SK-N-MC (cell line): ENCODE data around the gene ATRN.
"Not testable (repeated sequence)": the region's sequence is repeated elsewhere in the genome, so short reads cannot be mapped to it uniquely, and the experiment has no call there.

Experiments
- DNase-seq: peaks from one replicate; pipeline ENCODE4 v3.0.0-alpha.2; 2011; ENCODE audit warnings: low read depth, low spot score
- H3K27ac ChIP-seq: fragments of 200-600 bp; sonication (generic); 2 replicates; pipeline ENCODE4 v1.5.1; 2016; ENCODE audit warnings: mixed run types
- H3K36me3 ChIP-seq: fragments of 200-600 bp; sonication (generic); 2 replicates; pipeline ENCODE4 v1.6.1; 2017; ENCODE audit warnings: antibody characterized with exemption, low read length, mixed read lengths; ENCODE audit not compliant: insufficient read depth
- H3K4me3 ChIP-seq: fragments of 200-600 bp; sonication (generic); 2 replicates; pipeline ENCODE4 v1.5.1; 2016
- H3K9ac ChIP-seq: fragments of 200-600 bp; sonication (generic); 2 replicates; pipeline ENCODE4 v1.8.0; 2017; ENCODE audit warnings: mixed run types, mixed read lengths; ENCODE audit not compliant: insufficient read length
- H3K9me3 ChIP-seq: fragments of 200-600 bp; sonication (generic); 2 replicates; pipeline ENCODE4 v1.6.1; 2017; ENCODE audit warnings: low read depth, mild to moderate bottlenecking, antibody characterized with exemption, low read length, moderate library complexity, mixed read lengths
- EZH2 ChIP-seq: fragments of 200-600 bp; sonication (generic); IDR thresholded peaks from one replicate; pipeline ENCODE4 v1.6.1; 2017; ENCODE audit warnings: antibody characterized with exemption
- FOXP2 ChIP-seq: optimal IDR thresholded peaks from 2 replicates; pipeline ENCODE3; 2011; ENCODE audit warnings: mild to moderate bottlenecking, moderate library complexity; ENCODE audit not compliant: insufficient read depth; ENCODE audit errors: extremely low read length, control extremely low read depth
- POLR2AphosphoS5 ChIP-seq: IDR thresholded peaks from 2 replicates; pipeline ENCODE4 v1.6.1; 2012; ENCODE audit warnings: mild to moderate bottlenecking, low read depth, low read length, borderline replicate concordance

ATRN gene

DNA sequence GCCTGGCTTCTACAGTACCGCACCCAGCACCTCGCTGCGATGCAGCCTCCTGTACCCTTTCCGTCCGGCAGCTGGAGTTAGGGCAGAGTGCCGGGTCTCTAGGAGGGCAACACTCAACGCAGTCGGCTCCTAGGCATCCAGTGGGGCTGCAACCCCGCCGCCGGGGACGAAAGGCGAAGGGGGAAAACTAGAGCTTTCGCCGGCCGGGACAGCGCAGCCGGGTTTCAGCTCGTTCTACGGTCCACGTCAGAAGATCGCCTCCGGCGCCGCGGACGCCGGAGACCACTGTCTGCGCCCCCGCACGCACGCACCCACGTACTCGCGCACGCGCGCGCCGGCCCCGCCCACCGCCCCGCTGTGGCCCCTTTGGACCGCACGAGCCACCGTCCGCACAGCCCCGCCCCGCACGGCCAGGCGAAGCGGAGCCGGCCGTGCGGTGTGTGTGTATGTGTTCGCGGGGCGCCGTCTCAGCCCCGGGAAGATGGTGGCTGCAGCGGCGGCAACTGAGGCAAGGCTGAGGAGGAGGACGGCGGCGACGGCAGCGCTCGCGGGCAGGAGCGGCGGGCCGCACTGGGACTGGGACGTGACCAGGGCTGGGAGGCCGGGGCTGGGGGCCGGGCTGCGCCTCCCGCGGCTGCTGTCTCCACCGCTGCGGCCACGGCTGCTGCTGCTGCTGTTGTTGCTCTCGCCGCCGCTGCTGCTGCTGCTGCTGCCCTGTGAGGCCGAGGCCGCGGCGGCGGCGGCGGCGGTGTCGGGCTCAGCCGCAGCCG lies at the start of gene ATRN:
Gene ATRN, plus strand, starts transcription at position 392 of the 770 bp plus-strand sequence. Its CDS starts 90 bp downstream, at position 482.
- Histone ChIP-seq H3K4me3 (peak within 1 kb of the TSS; percentile 85), H3K9ac (peak within 1 kb of the TSS; percentile 78), H3K36me3 (no peaks in the 10 kb centered on the region), H3K27ac (no peak within 1 kb of the TSS), H3K9me3 (no peaks in the 10 kb centered on the region)
- no peak for DNase-seq
- no peak for TF ChIP-seq EZH2
- TF ChIP-seq FOXP2, result no peak
- TF ChIP-seq POLR2AphosphoS5, result peak; percentile 91

- no peaks in the 10 kb centered on the region for H3K9me3 ChIP-seq
- no peak for DNase-seq
- H3K9ac ChIP-seq, result no peak overlapping the region
- H3K4me3 ChIP-seq, result no peak overlapping the region
- TF ChIP-seq EZH2, result no peak
- TF ChIP-seq FOXP2, result no peak
- TF ChIP-seq POLR2AphosphoS5, result no peak
- no peak overlapping the region for H3K27ac ChIP-seq
- no peaks in the 10 kb centered on the region for H3K36me3 ChIP-seq
Observed at GRCh38 chr20:3421985-3422384, 48.8 kb upstream of the ATRN start.

- no peak for TF ChIP-seq EZH2
- no peak for TF ChIP-seq FOXP2
- TF ChIP-seq POLR2AphosphoS5, result no peak
- H3K4me3 ChIP-seq, result no peak overlapping the region
Observed at GRCh38 chr20:3423126-3423525, 47.7 kb upstream of the ATRN start.

DNA sequence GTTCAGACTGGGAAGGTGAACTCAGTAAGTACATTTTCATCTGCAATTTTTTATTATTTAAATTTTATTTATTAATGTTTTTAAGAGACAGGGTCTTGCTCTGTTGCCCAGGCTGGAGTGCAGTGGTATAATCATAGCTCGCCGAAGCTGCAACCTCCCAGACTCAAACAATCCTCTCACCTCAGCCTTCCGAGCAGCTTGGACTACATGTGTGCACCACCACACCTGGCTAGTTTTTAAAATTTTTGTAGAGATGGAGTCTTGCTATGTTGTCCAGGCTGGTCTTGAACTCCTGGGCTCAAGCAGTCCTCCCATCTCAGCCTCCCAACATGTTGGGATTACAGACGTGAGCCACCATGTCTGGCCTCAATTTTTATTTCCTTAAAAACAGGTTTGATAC lies 44.1 kb upstream of the ATRN start:
- H3K4me3 ChIP-seq, H3K36me3 ChIP-seq, H3K27ac ChIP-seq, H3K9ac ChIP-seq, H3K9me3 ChIP-seq, DNase-seq: not testable (repeated sequence)

More at GRCh38 chr20:3423126-3423525, 47.7 kb upstream of the ATRN start:
- no peak overlapping the region for H3K9ac ChIP-seq
- H3K36me3 ChIP-seq, result no peaks in the 10 kb centered on the region
- DNase-seq, result no peak
- H3K27ac ChIP-seq, result no peak overlapping the region
- no peaks in the 10 kb centered on the region for H3K9me3 ChIP-seq

DNA sequence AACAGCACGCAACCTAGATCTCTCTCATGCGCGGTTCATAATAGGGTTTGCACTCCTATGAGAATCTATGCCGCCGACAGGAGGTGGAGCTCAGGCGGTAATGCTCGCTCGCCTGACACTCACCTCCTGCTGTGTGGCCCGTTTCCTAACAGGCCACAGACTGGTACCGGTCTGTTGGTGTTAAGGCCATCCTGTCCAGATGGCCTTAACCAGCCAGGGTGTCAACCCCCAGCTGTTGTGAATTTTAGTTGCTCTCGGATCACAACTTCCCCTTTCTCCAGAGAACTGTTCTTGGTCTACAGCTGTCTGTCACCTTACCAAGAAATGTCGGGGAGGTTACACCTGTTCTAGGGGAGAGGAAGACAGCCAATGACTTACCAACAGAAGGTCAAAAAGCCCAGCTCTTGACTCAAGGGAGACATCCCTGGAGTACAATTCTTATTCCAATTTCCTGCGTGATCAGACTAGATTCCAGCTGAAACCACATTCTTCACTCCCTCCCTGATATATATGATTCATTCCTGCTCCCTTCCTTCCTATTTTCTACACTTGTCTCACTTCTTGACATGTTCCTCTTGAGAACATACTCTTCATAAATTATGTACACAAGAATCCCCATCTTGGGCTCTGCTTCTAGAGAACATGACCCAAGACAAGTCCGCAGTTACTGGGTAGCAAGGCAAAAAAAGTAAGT lies 40.3 kb upstream of the ATRN start:
- Histone ChIP-seq H3K4me3 (no peak overlapping the region), H3K9me3 (no peaks in the 10 kb centered on the region), H3K36me3 (no peaks in the 10 kb centered on the region), H3K27ac (no peak overlapping the region), H3K9ac (no peak overlapping the region)
- no peak for DNase-seq
- TF ChIP-seq POLR2AphosphoS5 (no peak), EZH2 (no peak), FOXP2 (no peak)

GRCh38 chr20:3431109-3431508 lies 39.7 kb upstream of the ATRN start:
- TF ChIP-seq POLR2AphosphoS5, result no peak
- TF ChIP-seq FOXP2, result no peak
- no peak for TF ChIP-seq EZH2

DNA sequence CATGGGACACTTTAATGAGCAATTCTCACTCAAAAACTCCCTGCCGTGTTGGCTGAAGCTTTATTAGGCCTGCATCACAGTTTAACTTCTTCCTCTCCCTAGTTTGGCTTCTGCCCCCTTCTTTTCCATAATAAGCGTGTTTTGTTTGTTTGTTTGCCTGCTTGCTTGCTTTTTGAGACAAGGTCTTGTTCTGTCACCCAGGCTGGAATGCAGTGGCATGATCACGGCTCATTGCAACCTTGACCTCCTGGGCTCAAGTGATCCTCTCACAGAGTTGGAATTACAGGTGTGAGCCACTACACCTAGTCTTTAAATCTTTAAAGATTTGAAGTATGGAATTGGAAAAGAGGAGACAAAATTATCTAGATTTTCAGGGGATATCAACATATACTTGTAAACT lies 38.0 kb upstream of the ATRN start:
- Histone ChIP-seq H3K36me3 (no peaks in the 10 kb centered on the region), H3K9me3 (no peaks in the 10 kb centered on the region), H3K27ac (no peak overlapping the region), H3K9ac (no peak overlapping the region), H3K4me3 (no peak overlapping the region)
- TF ChIP-seq EZH2, result no peak
- TF ChIP-seq FOXP2, result no peak
- no peak for TF ChIP-seq POLR2AphosphoS5
- DNase-seq, result no peak

More at GRCh38 chr20:3431109-3431508, 39.7 kb upstream of the ATRN start:
- Histone ChIP-seq H3K9me3 (no peaks in the 10 kb centered on the region), H3K9ac (no peak overlapping the region), H3K27ac (no peak overlapping the region), H3K4me3 (no peak overlapping the region), H3K36me3 (no peaks in the 10 kb centered on the region)
- DNase-seq, result no peak

DNA sequence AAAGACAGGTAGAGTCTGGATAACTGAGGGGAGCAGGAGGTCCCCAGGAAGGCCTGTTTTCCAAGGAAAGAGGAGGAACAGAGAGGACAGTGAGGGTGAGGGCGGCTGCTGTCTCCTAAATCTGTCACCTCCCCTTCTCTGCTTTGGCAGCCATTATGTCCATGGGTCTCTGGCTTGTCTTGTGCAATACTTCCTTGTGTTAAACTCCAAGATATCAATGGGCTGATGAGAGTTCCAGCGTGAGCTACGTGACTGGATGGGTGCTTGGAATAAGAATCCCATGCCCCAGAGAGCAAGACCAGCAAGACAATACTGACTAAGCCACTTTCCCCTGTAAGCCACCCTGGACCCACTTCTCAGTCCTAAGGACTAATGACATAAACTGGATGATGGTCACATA lies 37.1 kb upstream of the ATRN start:
- Histone ChIP-seq H3K9ac (no peak overlapping the region), H3K36me3 (no peaks in the 10 kb centered on the region), H3K27ac (no peak overlapping the region), H3K9me3 (no peaks in the 10 kb centered on the region), H3K4me3 (no peak overlapping the region)
- DNase-seq, result no peak
- TF ChIP-seq EZH2 (no peak), FOXP2 (no peak), POLR2AphosphoS5 (no peak)

DNA sequence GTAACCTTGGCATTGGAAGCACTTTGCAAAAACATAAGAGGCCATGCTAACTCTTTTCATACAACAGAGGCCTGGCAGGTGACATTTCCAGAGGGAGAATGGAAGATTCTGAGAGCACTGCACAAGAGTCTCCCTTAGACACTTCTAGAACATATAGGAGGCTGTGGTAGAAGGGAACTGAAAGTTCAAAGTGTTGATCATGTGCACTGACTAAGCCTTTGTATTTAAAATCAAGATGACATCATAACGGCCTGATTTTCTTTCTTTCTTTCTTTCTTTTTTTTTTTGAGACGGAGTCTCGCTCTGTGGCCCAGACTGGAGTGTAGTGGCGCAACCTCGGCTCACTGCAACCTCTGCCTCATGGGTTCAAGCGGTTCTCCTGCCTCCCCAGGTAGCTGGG lies 36.6 kb upstream of the ATRN start:
- H3K4me3 ChIP-seq, result no peak overlapping the region
- no peak for DNase-seq
- H3K9ac ChIP-seq, result no peak overlapping the region
- no peaks in the 10 kb centered on the region for H3K9me3 ChIP-seq
- no peaks in the 10 kb centered on the region for H3K36me3 ChIP-seq
- H3K27ac ChIP-seq, result no peak overlapping the region
- TF ChIP-seq POLR2AphosphoS5 (no peak), FOXP2 (no peak), EZH2 (no peak)
